AG09309 (cell line): ENCODE results near the gene MSANTD3.

Experiments
- DNase-seq: peaks from one replicate; pipeline ENCODE4 v3.0.0-alpha.2; 2010; ENCODE audit warnings: low read depth
- H3K4me3 ChIP-seq: 2 replicates; pipeline ENCODE4 v1.5.1; 2011; ENCODE audit warnings: mild to moderate bottlenecking, low read depth, low read length, moderate library complexity; ENCODE audit not compliant: control insufficient read depth
- CTCF ChIP-seq: IDR thresholded peaks from 2 replicates; pipeline ENCODE4 v1.5.1; 2011; ENCODE audit warnings: mild to moderate bottlenecking, low read depth, low read length, inconsistent platforms; ENCODE audit not compliant: insufficient read depth, control insufficient read depth; ENCODE audit errors: missing control alignments

The MSANTD3 gene

GRCh38 chr9:100401042-100401441, 25.9 kb upstream of the MSANTD3 start:
- H3K4me3 ChIP-seq: no peak overlapping the region
- DNase-seq: no peak
- TF ChIP-seq CTCF: no peak

DNA sequence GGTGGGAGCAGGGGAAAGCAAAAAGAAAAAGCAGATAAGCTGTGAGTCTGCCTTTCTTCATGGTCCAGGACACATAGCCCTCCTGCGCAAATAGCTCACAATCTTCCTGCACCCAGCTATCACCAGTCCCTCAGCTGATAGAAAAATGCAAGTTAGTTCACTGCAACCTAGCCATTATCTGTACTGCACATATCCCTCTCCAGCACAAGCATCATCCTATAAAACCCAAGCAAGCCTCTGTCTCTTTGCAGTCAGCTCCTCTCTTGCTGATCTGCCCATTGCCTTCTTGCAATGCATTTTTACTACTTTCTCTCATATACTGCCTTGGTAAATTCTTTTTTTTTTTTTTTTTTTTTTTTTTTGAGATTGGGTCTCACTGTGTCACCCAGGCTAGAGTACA, 20.0 kb upstream of the MSANTD3 start:
- H3K4me3 ChIP-seq: no peak overlapping the region
- no peak for DNase-seq
- TF ChIP-seq CTCF: no peak

- DNase-seq: no peak
- TF ChIP-seq CTCF: no peak
- H3K4me3 ChIP-seq: no peak overlapping the region
Observed at GRCh38 chr9:100408546-100409175, 18.3 kb upstream of the MSANTD3 start.

- no peak for DNase-seq
- no peak overlapping the region for H3K4me3 ChIP-seq
Observed at GRCh38 chr9:100409176-100409556, 17.8 kb upstream of the MSANTD3 start.

GRCh38 chr9:100411472-100412283, 15.3 kb upstream of the MSANTD3 start:
- H3K4me3 ChIP-seq: peak overlapping the region; percentile 48
- no peak for TF ChIP-seq CTCF
- peak; percentile 48 for DNase-seq

More at GRCh38 chr9:100409176-100409556, 17.8 kb upstream of the MSANTD3 start:
- no peak for TF ChIP-seq CTCF

DNA sequence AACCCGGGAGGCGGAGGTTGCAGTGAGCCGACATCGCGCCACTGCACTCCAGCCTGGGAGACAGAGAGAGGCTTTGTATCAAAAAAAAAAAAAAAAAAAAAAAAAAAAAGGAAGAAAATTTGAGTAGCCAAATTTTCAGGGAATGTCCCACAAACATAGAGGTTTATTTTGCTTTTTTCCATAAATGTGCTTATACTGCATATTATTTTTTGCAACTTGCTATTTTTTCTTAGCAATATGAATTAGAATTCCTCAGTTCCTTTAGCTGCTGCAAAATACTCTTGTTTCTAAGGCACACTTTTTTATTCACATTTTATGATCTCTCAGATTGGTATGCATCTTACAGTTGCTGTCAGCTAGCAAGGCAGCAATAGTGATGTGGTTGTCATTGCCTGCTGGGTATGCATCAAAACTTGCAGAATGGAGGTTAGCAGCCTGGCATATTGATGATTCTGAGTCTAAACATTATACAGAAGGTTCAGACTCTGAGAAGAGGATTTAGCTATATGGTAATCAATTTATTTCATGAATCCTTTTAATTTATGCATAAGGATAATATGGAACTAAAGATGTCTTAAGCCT, 13.0 kb upstream of the MSANTD3 start:
- no peak overlapping the region for H3K4me3 ChIP-seq
- TF ChIP-seq CTCF: no peak
- DNase-seq: no peak
